ENCODE measurements around the gene TRIM37.

Gene TRIM37

DNA sequence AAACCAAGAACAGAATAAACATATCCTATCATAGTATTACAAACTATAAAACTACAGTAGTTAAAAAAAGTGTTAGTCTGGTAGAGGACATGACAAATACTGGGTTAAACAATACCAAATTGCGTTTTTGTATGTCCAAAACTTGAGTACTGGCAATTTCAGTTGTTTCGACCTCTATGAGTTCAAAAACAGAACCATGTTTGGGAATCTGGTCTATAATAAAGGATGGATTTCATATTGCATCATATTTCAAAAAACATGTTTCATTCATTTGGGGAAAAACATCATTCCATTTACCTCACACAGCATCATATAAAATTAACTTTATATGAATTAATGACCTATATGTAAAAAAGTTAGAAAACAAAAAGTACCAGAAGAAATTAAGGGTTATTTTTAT is 81.8 kb downstream of the TRIM37 start:
- TF ChIP-seq EP300 (IDR thresholded peaks at IDR 0.05; ENCODE audit: borderline replicate concordance) (no peak), TAF1 (IDR thresholded peaks at IDR 0.05; ENCODE audit: low read depth) (no peak), CEBPB (IDR thresholded peaks at IDR 0.05) (no peak)
- TF ChIP-seq, protein P1, sequence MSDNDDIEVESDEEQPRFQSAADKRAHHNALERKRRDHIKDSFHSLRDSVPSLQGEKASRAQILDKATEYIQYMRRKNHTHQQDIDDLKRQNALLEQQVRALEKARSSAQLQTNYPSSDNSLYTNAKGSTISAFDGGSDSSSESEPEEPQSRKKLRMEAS (IDR thresholded peaks at IDR 0.05) = no peak

DNA sequence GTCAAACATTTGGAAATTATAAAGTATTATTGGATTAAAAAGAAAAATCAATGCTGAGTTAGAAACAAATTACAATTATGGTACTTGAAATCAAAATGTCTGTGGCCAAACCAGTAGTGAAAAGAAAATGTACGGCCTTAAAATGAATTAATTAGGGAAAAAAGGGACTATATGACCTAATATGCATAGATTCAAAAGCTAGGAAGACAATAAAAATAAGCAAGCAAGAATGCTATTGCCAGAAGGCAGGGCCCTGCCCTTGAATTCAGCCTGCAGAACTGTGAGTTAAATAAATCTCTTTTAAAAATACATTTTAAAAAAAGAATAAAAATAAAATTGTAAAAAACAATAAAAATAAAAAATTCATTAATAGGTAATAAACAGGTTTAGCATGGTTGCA is 88.7 kb downstream of the TRIM37 start:
- TF ChIP-seq ZBTB7A (IDR thresholded peaks at IDR 0.05; ENCODE audit: low read depth) (no peak), TEAD4 (IDR thresholded peaks at IDR 0.05) (no peak), CREB1 (IDR thresholded peaks at IDR 0.05; ENCODE audit: low read depth) (no peak), TCF12 (IDR thresholded peaks at IDR 0.05; ENCODE audit: low read depth) (no peak), FOXM1 (IDR thresholded peaks at IDR 0.05; ENCODE audit: borderline replicate concordance, low read depth) (no peak), EP300 (IDR thresholded peaks at IDR 0.05; ENCODE audit: borderline replicate concordance) (no peak), NFIC (IDR thresholded peaks at IDR 0.05) (no peak), YY1 (IDR thresholded peaks at IDR 0.05; ENCODE audit: low read depth) (no peak), RAD21 (IDR thresholded peaks at IDR 0.05; ENCODE audit: low read depth) (no peak), CEBPB (IDR thresholded peaks at IDR 0.05) (no peak), EGR1 (IDR thresholded peaks at IDR 0.05) (no peak)
- TF ChIP-seq, protein P2, sequence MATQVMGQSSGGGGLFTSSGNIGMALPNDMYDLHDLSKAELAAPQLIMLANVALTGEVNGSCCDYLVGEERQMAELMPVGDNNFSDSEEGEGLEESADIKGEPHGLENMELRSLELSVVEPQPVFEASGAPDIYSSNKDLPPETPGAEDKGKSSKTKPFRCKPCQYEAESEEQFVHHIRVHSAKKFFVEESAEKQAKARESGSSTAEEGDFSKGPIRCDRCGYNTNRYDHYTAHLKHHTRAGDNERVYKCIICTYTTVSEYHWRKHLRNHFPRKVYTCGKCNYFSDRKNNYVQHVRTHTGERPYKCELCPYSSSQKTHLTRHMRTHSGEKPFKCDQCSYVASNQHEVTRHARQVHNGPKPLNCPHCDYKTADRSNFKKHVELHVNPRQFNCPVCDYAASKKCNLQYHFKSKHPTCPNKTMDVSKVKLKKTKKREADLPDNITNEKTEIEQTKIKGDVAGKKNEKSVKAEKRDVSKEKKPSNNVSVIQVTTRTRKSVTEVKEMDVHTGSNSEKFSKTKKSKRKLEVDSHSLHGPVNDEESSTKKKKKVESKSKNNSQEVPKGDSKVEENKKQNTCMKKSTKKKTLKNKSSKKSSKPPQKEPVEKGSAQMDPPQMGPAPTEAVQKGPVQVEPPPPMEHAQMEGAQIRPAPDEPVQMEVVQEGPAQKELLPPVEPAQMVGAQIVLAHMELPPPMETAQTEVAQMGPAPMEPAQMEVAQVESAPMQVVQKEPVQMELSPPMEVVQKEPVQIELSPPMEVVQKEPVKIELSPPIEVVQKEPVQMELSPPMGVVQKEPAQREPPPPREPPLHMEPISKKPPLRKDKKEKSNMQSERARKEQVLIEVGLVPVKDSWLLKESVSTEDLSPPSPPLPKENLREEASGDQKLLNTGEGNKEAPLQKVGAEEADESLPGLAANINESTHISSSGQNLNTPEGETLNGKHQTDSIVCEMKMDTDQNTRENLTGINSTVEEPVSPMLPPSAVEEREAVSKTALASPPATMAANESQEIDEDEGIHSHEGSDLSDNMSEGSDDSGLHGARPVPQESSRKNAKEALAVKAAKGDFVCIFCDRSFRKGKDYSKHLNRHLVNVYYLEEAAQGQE (IDR thresholded peaks at IDR 0.05; ENCODE audit: low read depth) = no peak
- TF ChIP-seq, protein P3, sequence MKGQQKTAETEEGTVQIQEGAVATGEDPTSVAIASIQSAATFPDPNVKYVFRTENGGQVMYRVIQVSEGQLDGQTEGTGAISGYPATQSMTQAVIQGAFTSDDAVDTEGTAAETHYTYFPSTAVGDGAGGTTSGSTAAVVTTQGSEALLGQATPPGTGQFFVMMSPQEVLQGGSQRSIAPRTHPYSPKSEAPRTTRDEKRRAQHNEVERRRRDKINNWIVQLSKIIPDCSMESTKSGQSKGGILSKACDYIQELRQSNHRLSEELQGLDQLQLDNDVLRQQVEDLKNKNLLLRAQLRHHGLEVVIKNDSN (IDR thresholded peaks at IDR 0.05) = no peak
- TF ChIP-seq, protein P1 (IDR thresholded peaks at IDR 0.05) = no peak

DNA sequence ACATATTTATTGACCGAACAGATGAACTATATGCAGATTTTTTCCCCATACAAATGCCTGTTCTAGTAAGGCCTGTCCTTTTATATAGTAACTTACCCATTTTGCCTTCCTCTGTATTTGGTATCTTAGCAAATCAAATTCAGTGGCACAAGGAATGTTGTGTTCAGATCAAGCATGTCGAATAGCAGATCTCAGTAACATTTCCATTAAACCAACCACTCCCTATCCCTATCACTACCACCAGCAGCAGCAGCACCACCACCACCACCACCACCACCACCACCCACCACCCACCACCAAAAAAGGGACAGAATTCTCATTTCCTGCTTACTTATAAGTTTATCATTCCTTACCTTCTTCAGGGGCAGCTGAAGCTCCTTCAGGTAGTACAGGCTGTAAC is 94.7 kb downstream of the TRIM37 start:
- TF ChIP-seq TEAD4 (IDR thresholded peaks at IDR 0.05) (no peak), NFIC (IDR thresholded peaks at IDR 0.05) (no peak), ZBTB7A (IDR thresholded peaks at IDR 0.05; ENCODE audit: low read depth) (no peak), EP300 (IDR thresholded peaks at IDR 0.05; ENCODE audit: borderline replicate concordance) (no peak), EGR1 (IDR thresholded peaks at IDR 0.05) (no peak), FOXM1 (IDR thresholded peaks at IDR 0.05; ENCODE audit: borderline replicate concordance, low read depth) (no peak), YY1 (IDR thresholded peaks at IDR 0.05; ENCODE audit: low read depth) (no peak)
- TF ChIP-seq, protein P2 (IDR thresholded peaks at IDR 0.05; ENCODE audit: low read depth) = no peak
- TF ChIP-seq, protein P3 (IDR thresholded peaks at IDR 0.05) = no peak

DNA sequence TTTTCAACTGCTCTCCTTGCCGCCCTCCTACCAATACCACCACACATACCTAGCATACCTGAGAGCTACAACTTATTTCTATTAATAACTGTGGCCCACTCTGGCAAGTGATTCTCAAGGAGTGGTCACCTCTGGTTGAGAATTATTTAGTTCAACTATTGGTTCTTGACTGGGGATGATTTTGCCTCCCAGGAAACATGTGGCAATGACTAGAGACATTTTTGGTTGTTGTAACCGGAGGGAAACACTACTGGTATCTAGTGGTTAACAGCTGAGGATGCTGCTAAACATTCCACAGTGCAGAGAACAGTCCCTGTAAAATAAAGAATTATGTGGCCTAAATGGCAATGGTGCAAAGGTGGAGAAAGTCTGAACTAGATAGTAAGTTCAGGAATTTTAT is 96.7 kb downstream of the TRIM37 start:
- TF ChIP-seq ZBTB7A (IDR thresholded peaks at IDR 0.05; ENCODE audit: low read depth) (no peak), NFIC (IDR thresholded peaks at IDR 0.05) (no peak), FOXM1 (IDR thresholded peaks at IDR 0.05; ENCODE audit: borderline replicate concordance, low read depth) (no peak), CEBPB (IDR thresholded peaks at IDR 0.05) (no peak)
- TF ChIP-seq, protein P3 (IDR thresholded peaks at IDR 0.05) = no peak

DNA sequence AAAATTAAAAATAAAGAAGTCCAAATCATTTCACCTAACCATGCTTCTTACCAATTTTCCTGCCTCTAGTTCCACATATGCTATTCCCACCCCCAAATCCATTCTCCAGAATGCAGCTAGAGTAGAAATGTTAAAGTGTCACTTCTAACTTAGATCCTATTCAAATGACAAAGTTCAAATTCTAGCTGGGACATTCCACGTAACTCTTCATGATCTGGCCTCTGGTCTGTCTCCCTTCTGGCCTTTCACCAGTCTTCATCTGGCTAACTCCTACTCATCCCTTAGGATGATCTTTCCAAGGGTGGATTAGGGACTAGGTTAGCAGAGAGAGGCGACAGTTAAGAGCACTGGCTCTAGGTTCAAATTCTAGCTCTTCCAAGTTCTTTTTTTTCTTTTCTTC is 97.9 kb downstream of the TRIM37 start:
- TF ChIP-seq TAF1 (IDR thresholded peaks at IDR 0.05; ENCODE audit: low read depth) = no peak
- TF ChIP-seq, protein P3 (IDR thresholded peaks at IDR 0.05) = no peak
- no peak for TF ChIP-seq CREB1 (IDR thresholded peaks at IDR 0.05; ENCODE audit: low read depth)
- TF ChIP-seq TEAD4 (IDR thresholded peaks at IDR 0.05) = no peak
- no peak for TF ChIP-seq EGR1 (IDR thresholded peaks at IDR 0.05)
- TF ChIP-seq FOXM1 (IDR thresholded peaks at IDR 0.05; ENCODE audit: borderline replicate concordance, low read depth) = no peak
- no peak for TF ChIP-seq EP300 (IDR thresholded peaks at IDR 0.05; ENCODE audit: borderline replicate concordance)
- TF ChIP-seq RAD21 (IDR thresholded peaks at IDR 0.05; ENCODE audit: low read depth) = no peak
- TF ChIP-seq YY1 (IDR thresholded peaks at IDR 0.05; ENCODE audit: low read depth) = no peak
- TF ChIP-seq TCF12 (IDR thresholded peaks at IDR 0.05; ENCODE audit: low read depth) = no peak
- TF ChIP-seq, protein P1 (IDR thresholded peaks at IDR 0.05) = no peak
- TF ChIP-seq NFIC (IDR thresholded peaks at IDR 0.05) = no peak
- no peak for TF ChIP-seq CEBPB (IDR thresholded peaks at IDR 0.05)
- TF ChIP-seq, protein P2 (IDR thresholded peaks at IDR 0.05; ENCODE audit: low read depth) = no peak
- no peak for TF ChIP-seq ZBTB7A (IDR thresholded peaks at IDR 0.05; ENCODE audit: low read depth)

Data from Ishikawa (cell line).